ENCODE measurements around the gene GRIK2. TPM values are rescaled to one million over a fixed set of nuclear protein-coding genes. Genes with fewer than 3 reads are reported as not detected.

GRIK2 gene
- total RNA-seq, 1 donor from 2014 or later: 2.8 TPM

DNA sequence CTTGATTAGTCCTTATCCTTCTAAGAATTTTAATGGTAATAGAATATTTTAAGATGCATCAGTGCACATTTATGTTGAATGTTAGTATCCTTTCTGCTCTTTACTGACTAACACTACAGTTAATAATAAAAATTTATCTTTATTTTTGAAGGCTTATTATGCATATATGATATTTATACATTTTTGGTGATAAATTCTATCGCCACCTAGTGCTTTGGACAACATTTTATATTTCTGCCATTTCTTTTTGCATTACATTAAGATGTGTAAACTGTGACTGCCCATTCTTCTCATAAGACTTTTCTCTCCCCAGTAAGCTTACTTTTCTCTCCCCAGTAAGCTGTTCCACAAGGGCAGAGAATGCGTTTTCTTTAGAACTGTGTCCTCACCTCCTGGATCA lies 252.3 kb downstream of the GRIK2 start:
- Mint-ChIP-seq H3K4me1 (ENCODE audit: unreplicated experiment) (no peaks in the 10 kb centered on the region), H3K9me3 (ENCODE audit: unreplicated experiment) (no peaks in the 10 kb centered on the region), H3K36me3 (ENCODE audit: low read depth, unreplicated experiment) (no peaks in the 10 kb centered on the region), H3K4me3 (ENCODE audit: unreplicated experiment) (no peak overlapping the region), H3K27me3 (ENCODE audit: unreplicated experiment) (no peaks in the 10 kb centered on the region), H3K27ac (ENCODE audit: unreplicated experiment) (no peak overlapping the region)
- TF ChIP-seq, protein P1, sequence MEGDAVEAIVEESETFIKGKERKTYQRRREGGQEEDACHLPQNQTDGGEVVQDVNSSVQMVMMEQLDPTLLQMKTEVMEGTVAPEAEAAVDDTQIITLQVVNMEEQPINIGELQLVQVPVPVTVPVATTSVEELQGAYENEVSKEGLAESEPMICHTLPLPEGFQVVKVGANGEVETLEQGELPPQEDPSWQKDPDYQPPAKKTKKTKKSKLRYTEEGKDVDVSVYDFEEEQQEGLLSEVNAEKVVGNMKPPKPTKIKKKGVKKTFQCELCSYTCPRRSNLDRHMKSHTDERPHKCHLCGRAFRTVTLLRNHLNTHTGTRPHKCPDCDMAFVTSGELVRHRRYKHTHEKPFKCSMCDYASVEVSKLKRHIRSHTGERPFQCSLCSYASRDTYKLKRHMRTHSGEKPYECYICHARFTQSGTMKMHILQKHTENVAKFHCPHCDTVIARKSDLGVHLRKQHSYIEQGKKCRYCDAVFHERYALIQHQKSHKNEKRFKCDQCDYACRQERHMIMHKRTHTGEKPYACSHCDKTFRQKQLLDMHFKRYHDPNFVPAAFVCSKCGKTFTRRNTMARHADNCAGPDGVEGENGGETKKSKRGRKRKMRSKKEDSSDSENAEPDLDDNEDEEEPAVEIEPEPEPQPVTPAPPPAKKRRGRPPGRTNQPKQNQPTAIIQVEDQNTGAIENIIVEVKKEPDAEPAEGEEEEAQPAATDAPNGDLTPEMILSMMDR (IDR thresholded peaks at IDR 0.05; ENCODE audit: unreplicated experiment): no peak
- no peak for DNase-seq (ENCODE audit: low spot score)

DNA sequence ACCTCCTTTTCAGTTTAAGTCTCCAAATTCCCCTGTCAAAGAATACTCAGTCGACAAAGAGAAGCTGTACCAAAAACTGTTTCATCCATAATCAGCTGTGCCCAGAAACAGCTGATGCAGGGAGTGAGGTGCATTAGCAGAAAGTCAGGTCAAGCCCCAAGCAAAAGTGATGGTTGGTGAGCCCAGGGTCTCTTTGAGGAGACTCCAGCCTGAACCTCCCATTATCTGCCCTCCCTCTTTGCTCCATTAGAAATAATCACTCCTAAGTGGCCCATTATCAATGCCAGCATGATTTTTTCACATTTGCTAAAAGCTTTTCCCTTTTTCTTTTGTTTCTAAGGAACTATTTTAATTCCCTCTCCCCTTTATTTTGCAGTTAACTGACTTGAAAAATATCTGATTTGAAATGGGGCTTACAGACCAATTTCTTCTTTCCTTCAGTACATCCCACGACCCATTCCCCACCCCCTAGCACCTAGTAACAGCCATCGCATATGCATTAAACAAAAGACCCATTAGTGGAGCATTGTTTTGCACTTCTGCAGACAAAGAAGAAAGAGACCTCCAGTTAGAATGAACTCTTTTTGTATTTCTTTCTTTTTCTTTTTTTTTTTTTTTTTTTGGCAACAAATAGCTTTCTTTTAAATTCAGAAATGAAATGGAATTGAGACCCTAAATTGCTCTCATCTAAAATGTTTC lies 257.0 kb downstream of the GRIK2 start:
- TF ChIP-seq, protein P1 (IDR thresholded peaks at IDR 0.05; ENCODE audit: unreplicated experiment): no peak
- no peaks in the 10 kb centered on the region for H3K36me3 Mint-ChIP-seq (ENCODE audit: low read depth, unreplicated experiment)
- H3K9me3 Mint-ChIP-seq (ENCODE audit: unreplicated experiment): no peaks in the 10 kb centered on the region
- no peaks in the 10 kb centered on the region for H3K4me1 Mint-ChIP-seq (ENCODE audit: unreplicated experiment)
- H3K4me3 Mint-ChIP-seq (ENCODE audit: unreplicated experiment): no peak overlapping the region
- DNase-seq (ENCODE audit: low spot score): no peak
- H3K27me3 Mint-ChIP-seq (ENCODE audit: unreplicated experiment): no peaks in the 10 kb centered on the region
- no peak overlapping the region for H3K27ac Mint-ChIP-seq (ENCODE audit: unreplicated experiment)

DNA sequence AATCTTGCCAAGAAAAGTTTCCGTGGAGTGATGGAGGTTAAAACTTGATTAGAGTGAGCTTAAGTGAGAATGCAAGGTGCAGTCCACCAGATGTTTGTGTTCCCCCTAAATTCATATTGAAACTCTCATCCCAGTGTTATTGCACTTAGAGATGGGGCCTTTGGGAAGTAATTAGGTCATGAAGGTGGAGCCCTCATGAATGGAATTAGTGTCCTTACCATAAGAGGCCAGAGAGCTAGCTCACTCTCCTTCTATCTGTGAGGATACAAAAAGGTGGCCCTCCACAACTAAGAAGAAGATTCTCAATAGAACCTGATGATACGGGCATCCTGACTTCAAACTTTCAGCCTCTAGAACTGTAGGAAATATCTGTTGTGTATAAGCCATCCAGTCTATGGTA lies 258.6 kb downstream of the GRIK2 start:
- TF ChIP-seq, protein P1 (IDR thresholded peaks at IDR 0.05; ENCODE audit: unreplicated experiment): no peak
- Mint-ChIP-seq H3K27ac (ENCODE audit: unreplicated experiment) (no peak overlapping the region), H3K4me3 (ENCODE audit: unreplicated experiment) (no peak overlapping the region), H3K27me3 (ENCODE audit: unreplicated experiment) (no peaks in the 10 kb centered on the region), H3K4me1 (ENCODE audit: unreplicated experiment) (no peaks in the 10 kb centered on the region), H3K9me3 (ENCODE audit: unreplicated experiment) (no peaks in the 10 kb centered on the region), H3K36me3 (ENCODE audit: low read depth, unreplicated experiment) (no peaks in the 10 kb centered on the region)
- no peak for DNase-seq (ENCODE audit: low spot score)

DNA sequence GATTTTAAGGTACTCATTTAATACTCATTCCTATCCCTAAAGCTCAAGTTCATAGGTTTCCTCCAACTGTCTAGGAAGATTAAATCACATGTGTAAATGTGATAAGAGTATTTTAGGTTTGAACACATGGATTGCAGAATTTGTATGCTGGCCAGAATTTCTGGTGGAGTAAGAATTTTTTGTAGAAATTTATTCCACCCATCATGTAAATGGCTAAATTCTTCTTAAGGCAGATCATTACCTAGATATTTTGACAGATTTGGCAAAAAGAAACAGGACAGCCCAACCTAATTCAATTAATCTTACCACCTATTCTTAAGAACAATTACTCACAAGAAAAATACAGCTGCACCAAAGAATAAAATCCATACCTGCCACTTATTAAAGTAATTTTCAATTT lies 261.6 kb downstream of the GRIK2 start:
- TF ChIP-seq, protein P1 (IDR thresholded peaks at IDR 0.05; ENCODE audit: unreplicated experiment): no peak
- no peak overlapping the region for H3K4me3 Mint-ChIP-seq (ENCODE audit: unreplicated experiment)

DNA sequence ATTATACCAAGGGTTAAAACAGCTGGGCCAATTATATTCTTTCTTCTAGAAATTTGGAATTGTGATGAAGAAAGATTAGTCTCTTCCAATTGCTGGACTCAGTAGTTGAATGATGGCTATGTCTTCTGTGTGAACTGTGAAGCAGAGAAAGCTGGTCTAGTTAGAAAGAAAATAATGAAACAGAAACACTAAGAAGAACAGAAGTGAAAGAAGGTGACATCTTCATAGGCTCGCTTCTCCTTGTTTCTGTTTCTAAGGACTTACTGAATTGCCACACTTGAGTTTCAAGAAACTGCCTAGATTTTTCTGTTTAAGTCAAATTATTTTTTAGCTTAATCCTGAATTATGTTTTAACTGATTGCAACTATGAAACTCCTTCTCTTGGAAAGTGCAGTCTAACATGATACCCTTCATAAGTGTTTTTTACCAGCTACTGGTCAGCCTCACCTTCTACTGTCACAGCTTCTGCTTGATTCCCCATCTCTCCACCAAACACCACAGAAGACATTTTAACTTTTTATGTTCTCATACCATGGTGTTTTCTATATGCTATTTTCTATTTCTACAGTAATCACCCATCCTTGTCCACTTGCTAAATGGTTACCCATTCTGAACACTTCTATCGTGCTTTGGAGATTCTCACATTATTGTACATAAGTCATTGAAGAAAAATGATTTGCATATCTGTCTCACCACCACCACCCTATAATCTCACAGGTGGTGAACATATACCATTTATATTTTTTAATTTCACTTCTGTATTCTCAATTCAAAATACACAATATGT lies 268.8 kb downstream of the GRIK2 start:
- TF ChIP-seq, protein P1 (IDR thresholded peaks at IDR 0.05; ENCODE audit: unreplicated experiment): no peak
- H3K27ac Mint-ChIP-seq (ENCODE audit: unreplicated experiment): no peak overlapping the region

More for the DNA sequence above, 261.6 kb downstream of the GRIK2 start:
- no peak for DNase-seq (ENCODE audit: low spot score)
- Mint-ChIP-seq H3K9me3 (ENCODE audit: unreplicated experiment) (no peaks in the 10 kb centered on the region), H3K27me3 (ENCODE audit: unreplicated experiment) (peaks cover 1% of the 10 kb centered on the region), H3K36me3 (ENCODE audit: low read depth, unreplicated experiment) (no peaks in the 10 kb centered on the region), H3K4me1 (ENCODE audit: unreplicated experiment) (no peaks in the 10 kb centered on the region), H3K27ac (ENCODE audit: unreplicated experiment) (no peak overlapping the region)

More for the DNA sequence above, 268.8 kb downstream of the GRIK2 start:
- H3K27me3 Mint-ChIP-seq (ENCODE audit: unreplicated experiment): peaks cover 2% of the 10 kb centered on the region
- H3K36me3 Mint-ChIP-seq (ENCODE audit: low read depth, unreplicated experiment): no peaks in the 10 kb centered on the region
- H3K4me1 Mint-ChIP-seq (ENCODE audit: unreplicated experiment): peaks cover 4% of the 10 kb centered on the region
- H3K4me3 Mint-ChIP-seq (ENCODE audit: unreplicated experiment): no peak overlapping the region
- no peak for DNase-seq (ENCODE audit: low spot score)
- peaks cover 4% of the 10 kb centered on the region for H3K9me3 Mint-ChIP-seq (ENCODE audit: unreplicated experiment)

Data from endothelial cell (in vitro differentiated cells).